Sigmoid colon (tissue), 7 donors: Measurements from ENCODE around the gene DYNC1LI1. TPM values are rescaled to one million over a fixed set of nuclear protein-coding genes. Genes with fewer than 3 reads are reported as not detected.

Experiments used
- DNase-seq: peaks from one replicate; pipeline ENCODE4 v3.0.0-alpha.2; 2019
- H3K27ac ChIP-seq, 4 donors: fragments of 200-600 bp; sonication (generic); one replicate each; pipeline ENCODE4 v1.5.1; 2016 to 2019; ENCODE audit warnings: mild to moderate bottlenecking in 1 of 4
- H3K27me3 ChIP-seq, 3 donors: fragments of 200-600 bp; sonication (generic); one replicate each; pipeline ENCODE4 v1.5.1; 2019; ENCODE audit warnings: mild to moderate bottlenecking in 1 of 3
- H3K36me3 ChIP-seq, 4 donors: fragments of 200-600 bp; sonication (generic); one replicate each; pipeline ENCODE4 v1.5.1; 2016 to 2019
- H3K4me1 ChIP-seq, 4 donors: fragments of 200-600 bp; sonication (generic); one replicate each; pipeline ENCODE4 v1.5.1; 2017 to 2019
- H3K4me3 ChIP-seq, 4 donors: fragments of 200-600 bp; sonication (generic); one replicate each; pipeline ENCODE4 v1.5.1; 2017 to 2019; ENCODE audit warnings: mild to moderate bottlenecking in 2 of 4, moderate library complexity in 1 of 4
- H3K9me3 ChIP-seq, 4 donors: fragments of 200-600 bp in 3 of 4; sonication (generic) in 3 of 4; one replicate each; pipeline versions ENCODE4 v1.5.1 to v1.6.1; 2013 to 2019
- CTCF ChIP-seq, 4 experiments: fragments of 450-650 bp in 3 of 4; fragments of 200-600 bp in 1 of 4; IDR thresholded peaks; one replicate each; pipeline ENCODE4 v1.5.1; 2016 to 2019; ENCODE audit warnings: antibody characterized with exemption in 4 of 4, mild to moderate bottlenecking in 3 of 4, moderate library complexity in 2 of 4
- EP300 ChIP-seq, 4 donors: sonication (generic); formaldehyde crosslinking; IDR thresholded peaks; one replicate each; pipeline ENCODE4 v1.6.1; 2017; ENCODE audit warnings: antibody characterized with exemption in 4 of 4
- POLR2A ChIP-seq, 2 donors: fragments of 450-650 bp; IDR thresholded peaks; one replicate each; pipeline ENCODE4 v1.6.1; 2016; ENCODE audit warnings: antibody characterized with exemption in 2 of 2, mild to moderate bottlenecking in 2 of 2, moderate library complexity in 2 of 2
- POLR2AphosphoS5 ChIP-seq, 4 donors: sonication (generic); formaldehyde crosslinking; IDR thresholded peaks; one replicate each; pipeline ENCODE4 v1.6.1; 2017; ENCODE audit warnings: antibody characterized with exemption in 4 of 4
- WGBS, 2 donors: extraction: QIAGEN DNeasy Blood & Tissue Kit; methylation state at CpG; one replicate each; pipeline ENCODE4 v1.1.7; 2013; 5-methylcytosine and 5-hydroxymethylcytosine counted together
- intact Hi-C: fragments of 100-400 bp; cut with DNase I; formaldehyde crosslinking; loops from one replicate; pipeline ENCODE4 v1.15.1; 2023
- polyA plus RNA-seq, 3 donors: library from polyadenylated mRNA; stranded (reverse); fragments of 200-250 nt; gene quantifications; one replicate each; pipeline ENCODE4 v1.2.3, GENCODE V29; 2013
- small RNA-seq, 3 donors: library from RNA; depleted of rRNA; stranded (forward); fragments of <200 nt; gene quantifications; one replicate each; pipeline ENCODE3, GENCODE V24; 2016
- total RNA-seq, 4 donors: library from RNA; depleted of rRNA; stranded (reverse); fragments of >200 nt; gene quantifications; one replicate each; pipeline ENCODE4 v1.1.0, GENCODE V29; 2016
- donor health status: healthy with polysubstance abuse.
- donor health status: Bipolar disorder and iron deficiency.
- donor health status: healthy.

The DYNC1LI1 gene
- total and polyA plus RNA-seq, 7 donors = 15.9 to 36.0 (median 18.5) TPM

- Histone ChIP-seq H3K4me1 (no peaks in the 10 kb centered on the region), H3K27ac (no peak overlapping the region), H3K9me3 (no peaks in the 10 kb centered on the region), H3K36me3 (peaks cover 0 to 22% (median 0%) of the 10 kb centered on the region in 4 donors), H3K27me3 (no peaks in the 10 kb centered on the region), H3K4me3 (no peak overlapping the region)
- TF ChIP-seq CTCF (IDR thresholded peaks at IDR 0.05) (no peak), POLR2AphosphoS5 (IDR thresholded peaks at IDR 0.05) (no peak), POLR2A (IDR thresholded peaks at IDR 0.05) (no peak), EP300 (IDR thresholded peaks at IDR 0.05) (no peak)
- intact Hi-C loops = no loop called here
- no peak for DNase-seq
- WGBS, 2 donors = 92 to 97% methylated on average over 1 of the region's 1 CpG
These were observed 90.1 kb downstream of the DYNC1LI1 start for GRCh38 chr3:32480604-32481003.

Small RNA genes within 50 kb of the gene (small RNA-seq; reads per million reads assigned to genes)
- gene MIR548AY = 0 to 0.12 (median 0) reads per million in 3 donors

Other genes starting within 250 kb of the DYNC1LI1 start
- gene CMTM7, start 179.0 kb downstream of the DYNC1LI1 start, total RNA-seq = 1 to 10 TPM; 7.1 to 9.9 (median 8.2) TPM
- 10 to 100 TPM in 1 of 3 donors, 1 to 10 TPM in 2; 3.6 to 13.3 (median 6.9) TPM for gene CMTM7, start 179.0 kb downstream of the DYNC1LI1 start, polyA plus RNA-seq
- 10 to 100 TPM; 37.7 to 82.0 (median 55.4) TPM for gene CMTM6, start 68.0 kb downstream of the DYNC1LI1 start, total RNA-seq
- gene CMTM6, start 68.0 kb downstream of the DYNC1LI1 start, polyA plus RNA-seq = 10 to 100 TPM; 19.9 to 36.8 (median 21.0) TPM
- gene CNOT10, start 114.3 kb upstream of the DYNC1LI1 start, total RNA-seq = 10 to 100 TPM; 13.0 to 33.5 (median 21.6) TPM
- 10 to 100 TPM in 2 of 3 donors, 1 to 10 TPM in 1; 7.2 to 18.6 (median 17.1) TPM for gene CNOT10, start 114.3 kb upstream of the DYNC1LI1 start, polyA plus RNA-seq
- gene TRIM71, start 247.1 kb upstream of the DYNC1LI1 start, total RNA-seq = not detected
- gene TRIM71, start 247.1 kb upstream of the DYNC1LI1 start, polyA plus RNA-seq = not detected